GM12875 (cell line): ENCODE measurements around the gene CDH18.

Experiments used
- H3K4me3 ChIP-seq: one replicate; pipeline ENCODE4 v1.5.1; 2011; ENCODE audit warnings: low read depth, low read length, control low read depth
- TF ChIP-seq, protein P1 (sequence below): IDR thresholded peaks from 2 replicates; pipeline ENCODE4 v1.5.1; 2011; ENCODE audit warnings: low read depth, mild to moderate bottlenecking, control low read depth, inconsistent platforms, low read length, moderate library complexity, borderline replicate concordance; ENCODE audit not compliant: insufficient read depth

The CDH18 gene, protein sequence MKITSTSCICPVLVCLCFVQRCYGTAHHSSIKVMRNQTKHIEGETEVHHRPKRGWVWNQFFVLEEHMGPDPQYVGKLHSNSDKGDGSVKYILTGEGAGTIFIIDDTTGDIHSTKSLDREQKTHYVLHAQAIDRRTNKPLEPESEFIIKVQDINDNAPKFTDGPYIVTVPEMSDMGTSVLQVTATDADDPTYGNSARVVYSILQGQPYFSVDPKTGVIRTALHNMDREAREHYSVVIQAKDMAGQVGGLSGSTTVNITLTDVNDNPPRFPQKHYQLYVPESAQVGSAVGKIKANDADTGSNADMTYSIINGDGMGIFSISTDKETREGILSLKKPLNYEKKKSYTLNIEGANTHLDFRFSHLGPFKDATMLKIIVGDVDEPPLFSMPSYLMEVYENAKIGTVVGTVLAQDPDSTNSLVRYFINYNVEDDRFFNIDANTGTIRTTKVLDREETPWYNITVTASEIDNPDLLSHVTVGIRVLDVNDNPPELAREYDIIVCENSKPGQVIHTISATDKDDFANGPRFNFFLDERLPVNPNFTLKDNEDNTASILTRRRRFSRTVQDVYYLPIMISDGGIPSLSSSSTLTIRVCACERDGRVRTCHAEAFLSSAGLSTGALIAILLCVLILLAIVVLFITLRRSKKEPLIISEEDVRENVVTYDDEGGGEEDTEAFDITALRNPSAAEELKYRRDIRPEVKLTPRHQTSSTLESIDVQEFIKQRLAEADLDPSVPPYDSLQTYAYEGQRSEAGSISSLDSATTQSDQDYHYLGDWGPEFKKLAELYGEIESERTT

GRCh38 chr5:19987612-19988361, at the start of gene CDH18:
Gene CDH18 (minus strand): TSS chr5:19988200. CDS start chr5:19838986, 149,214 bp downstream.
- no peak within 1 kb of the TSS for H3K4me3 ChIP-seq
- TF ChIP-seq, protein P1, sequence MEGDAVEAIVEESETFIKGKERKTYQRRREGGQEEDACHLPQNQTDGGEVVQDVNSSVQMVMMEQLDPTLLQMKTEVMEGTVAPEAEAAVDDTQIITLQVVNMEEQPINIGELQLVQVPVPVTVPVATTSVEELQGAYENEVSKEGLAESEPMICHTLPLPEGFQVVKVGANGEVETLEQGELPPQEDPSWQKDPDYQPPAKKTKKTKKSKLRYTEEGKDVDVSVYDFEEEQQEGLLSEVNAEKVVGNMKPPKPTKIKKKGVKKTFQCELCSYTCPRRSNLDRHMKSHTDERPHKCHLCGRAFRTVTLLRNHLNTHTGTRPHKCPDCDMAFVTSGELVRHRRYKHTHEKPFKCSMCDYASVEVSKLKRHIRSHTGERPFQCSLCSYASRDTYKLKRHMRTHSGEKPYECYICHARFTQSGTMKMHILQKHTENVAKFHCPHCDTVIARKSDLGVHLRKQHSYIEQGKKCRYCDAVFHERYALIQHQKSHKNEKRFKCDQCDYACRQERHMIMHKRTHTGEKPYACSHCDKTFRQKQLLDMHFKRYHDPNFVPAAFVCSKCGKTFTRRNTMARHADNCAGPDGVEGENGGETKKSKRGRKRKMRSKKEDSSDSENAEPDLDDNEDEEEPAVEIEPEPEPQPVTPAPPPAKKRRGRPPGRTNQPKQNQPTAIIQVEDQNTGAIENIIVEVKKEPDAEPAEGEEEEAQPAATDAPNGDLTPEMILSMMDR, result no peak

DNA sequence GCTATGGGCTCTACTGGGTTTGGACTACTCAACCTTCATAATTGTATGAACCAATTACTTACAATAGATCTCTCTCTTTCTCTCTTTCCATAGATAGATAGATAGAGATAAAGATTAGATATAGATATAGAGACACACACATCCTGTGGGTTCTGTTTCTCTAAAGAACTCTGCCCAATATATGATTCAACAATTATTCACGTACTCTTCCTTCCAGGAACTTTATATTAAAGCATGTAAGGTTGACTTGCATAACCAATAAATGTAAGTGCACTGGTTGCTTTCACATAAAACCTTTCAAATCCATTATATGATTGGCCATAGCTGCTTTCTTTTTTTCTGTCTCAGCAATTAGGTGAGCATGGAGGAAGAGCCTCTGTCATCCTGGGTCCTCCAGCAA, 46.7 kb upstream of the CDH18 start:
- TF ChIP-seq, protein P1, result no peak

GRCh38 chr5:20033881-20034280, 45.9 kb upstream of the CDH18 start:
- TF ChIP-seq, protein P1, result no peak

More for the DNA sequence above, 46.7 kb upstream of the CDH18 start:
- H3K4me3 ChIP-seq, result no peak overlapping the region

DNA sequence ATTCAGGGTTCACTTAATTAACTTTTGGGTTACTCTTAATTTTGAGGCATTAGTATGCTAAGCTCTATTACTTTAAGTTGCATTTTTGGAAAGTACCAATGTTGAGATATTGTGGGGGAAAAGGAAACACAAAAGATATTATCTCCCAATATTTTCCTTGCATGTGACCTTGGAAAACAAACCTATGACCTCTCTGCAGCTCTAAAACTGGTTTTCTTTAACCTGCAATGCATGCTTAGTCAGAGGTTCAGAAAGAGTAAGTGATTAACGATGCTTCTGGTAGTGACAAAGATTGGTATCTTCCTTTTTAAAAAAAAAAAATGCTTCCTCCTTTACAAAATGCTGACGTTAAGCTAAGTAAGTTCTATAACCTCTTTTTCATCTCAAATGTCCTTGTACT, 44.9 kb upstream of the CDH18 start:
- TF ChIP-seq, protein P1, result no peak
- H3K4me3 ChIP-seq, result no peak overlapping the region

More at GRCh38 chr5:20033881-20034280, 45.9 kb upstream of the CDH18 start:
- no peak overlapping the region for H3K4me3 ChIP-seq

DNA sequence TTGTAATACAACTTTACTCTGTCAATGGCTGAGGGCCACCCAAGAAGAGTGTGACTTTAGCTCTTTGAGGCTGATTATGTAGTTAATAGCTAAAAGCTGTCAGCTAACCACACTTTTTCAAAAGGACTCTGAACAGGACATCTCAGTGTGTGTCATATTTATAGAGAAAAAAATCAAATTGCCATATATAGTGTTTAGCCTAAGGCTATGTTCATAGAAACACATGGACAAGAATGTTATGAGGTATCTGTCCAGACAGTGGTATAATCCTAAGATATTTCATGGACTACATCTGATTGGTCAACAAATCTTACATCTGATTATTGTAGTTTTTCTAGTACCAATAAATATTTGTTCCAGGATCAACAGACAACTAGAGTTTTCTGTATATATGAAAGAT, 42.1 kb upstream of the CDH18 start:
- H3K4me3 ChIP-seq, result no peak overlapping the region
- TF ChIP-seq, protein P1, result no peak

DNA sequence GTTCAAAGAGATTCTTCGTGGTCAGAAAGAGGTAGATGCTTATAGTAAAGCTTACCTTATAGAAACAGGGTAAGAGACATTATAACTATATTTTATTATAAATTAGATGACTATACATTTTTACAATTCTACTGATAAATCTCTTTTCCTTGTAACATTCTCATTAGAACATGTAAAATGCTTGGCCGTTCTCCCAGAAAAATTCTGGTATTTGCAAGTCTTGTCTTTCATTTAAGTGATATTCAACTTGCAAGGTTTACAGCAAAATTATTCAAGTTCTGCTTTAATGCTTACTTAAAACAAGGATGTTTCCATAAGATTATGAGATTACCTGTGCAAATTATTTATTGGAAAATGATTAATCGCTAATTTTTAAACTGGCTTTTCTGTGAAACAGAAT, 41.3 kb upstream of the CDH18 start:
- H3K4me3 ChIP-seq, result no peak overlapping the region
- TF ChIP-seq, protein P1, result no peak
